Myometrial cell (primary cell): ENCODE measurements around the gene GUCA2B. TPM values are rescaled to one million over a fixed set of nuclear protein-coding genes. Genes with fewer than 3 reads are reported as not detected.

ENCODE experiments used
- total RNA-seq: library from RNA; depleted of rRNA; stranded (reverse); fragments of >200 nt; gene quantifications from 2 replicates; pipeline ENCODE4 v1.2.3, GENCODE V29; 2015

The GUCA2B gene
- not detected in 2 replicates for total RNA-seq

DNA sequence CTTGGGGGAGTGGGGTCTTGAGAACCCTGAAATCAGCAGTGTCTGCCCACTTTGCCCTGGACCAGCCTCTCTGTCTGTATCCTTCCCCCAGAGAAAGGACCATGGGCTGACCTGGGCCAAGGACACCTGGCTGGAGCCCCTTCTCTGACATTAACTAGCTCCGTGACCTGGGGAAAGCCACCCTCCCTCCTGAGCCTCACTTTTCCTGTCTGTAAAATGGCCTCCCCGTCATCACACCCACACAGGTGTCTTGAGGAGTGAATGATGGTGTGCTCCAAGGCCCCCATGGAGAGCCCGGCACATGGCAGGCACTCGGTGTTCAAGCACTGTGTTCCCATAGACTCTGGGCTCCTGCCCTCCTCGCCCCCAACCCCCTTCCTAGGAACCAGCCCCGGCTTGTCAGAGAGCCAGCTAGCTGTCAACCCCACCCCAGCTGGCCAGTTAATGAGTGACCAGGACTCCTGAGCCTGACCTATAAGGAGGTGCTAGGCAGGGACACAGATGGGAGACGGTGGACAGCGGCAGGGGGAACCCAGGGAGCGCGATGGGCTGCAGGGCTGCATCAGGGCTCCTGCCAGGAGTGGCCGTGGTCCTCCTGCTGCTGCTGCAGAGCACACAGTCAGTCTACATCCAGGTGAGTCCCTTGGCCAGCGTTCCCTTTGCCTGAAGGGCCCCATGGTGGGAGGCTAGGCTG is at the start of gene GUCA2B:
TSS of gene GUCA2B (plus strand) at position 504 of the 694 bp plus-strand sequence. CDS start at position 545, 41 bp downstream.

DNA sequence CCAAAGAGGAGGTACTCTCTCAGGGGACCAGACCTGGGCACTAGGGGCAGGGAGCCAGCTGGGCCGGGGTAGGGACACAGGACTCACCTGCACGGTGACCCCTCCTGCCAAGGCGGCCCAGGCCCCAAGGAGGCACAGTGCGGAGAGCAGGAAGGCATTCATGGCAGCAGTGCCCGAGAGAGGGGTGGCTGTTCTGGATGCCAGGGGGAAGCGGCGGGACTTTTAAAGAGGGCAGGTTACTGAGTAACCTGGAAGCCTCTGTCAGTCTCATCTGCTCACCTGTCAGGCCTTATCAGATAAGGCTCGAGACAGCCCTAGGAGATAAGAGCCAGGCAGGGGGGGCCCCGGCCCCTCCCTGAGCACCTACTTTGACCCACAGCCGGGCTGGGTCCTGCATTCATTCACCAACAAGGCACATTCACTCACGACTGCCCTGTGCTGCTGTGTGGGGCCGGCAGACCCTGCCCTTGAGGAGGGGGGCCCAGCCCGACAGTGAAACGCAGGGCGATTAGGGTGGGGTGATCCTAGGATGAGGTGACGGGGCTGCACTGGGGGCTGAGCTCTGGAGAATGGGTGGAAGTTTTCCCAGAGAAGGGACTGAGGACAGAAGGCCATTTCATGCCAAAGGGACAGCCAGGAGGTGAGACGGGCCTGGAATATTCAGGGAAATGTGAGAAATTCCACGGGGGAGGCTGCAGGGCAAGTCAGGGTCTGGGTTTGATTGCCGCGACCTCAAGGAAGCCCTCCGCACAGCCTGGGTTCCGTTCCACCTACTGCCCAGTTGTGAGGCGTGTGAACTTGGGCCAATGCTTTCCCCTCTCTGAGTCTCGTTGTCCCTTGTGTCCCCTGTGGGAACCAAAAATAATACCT is 11.6 kb downstream of the GUCA2B start, which contains the start of gene GUCA2A:
TSS of gene GUCA2A (minus strand) at position 195 of the 870 bp plus-strand sequence. CDS start at position 162, 33 bp downstream.

Other genes starting within 250 kb of the GUCA2B start
- 0.18 and 1.4 TPM in 2 replicates for gene HIVEP3, start 234.5 kb upstream of the GUCA2B start, total RNA-seq
- not detected in 2 replicates for gene GUCA2A, start 11.3 kb downstream of the GUCA2B start, total RNA-seq
- gene FOXJ3, start 181.8 kb downstream of the GUCA2B start, total RNA-seq = 13.0 and 18.3 TPM in 2 replicates
- gene RIMKLA, start 227.4 kb downstream of the GUCA2B start, total RNA-seq = not detected in 2 replicates